Mesendoderm (in vitro differentiated cells): Measurements from ENCODE around the gene EVL.

Experiments used
- DNase-seq: peaks from one replicate; pipeline ENCODE4 v3.0.0; 2013
- H2AK5ac ChIP-seq: 2 replicates; pipeline ENCODE4 v1.6.1; 2013; ENCODE audit warnings: low read length, inconsistent platforms
- H2BK120ac ChIP-seq: 2 replicates; pipeline ENCODE4 v1.6.1; 2013; ENCODE audit warnings: low read depth, mild to moderate bottlenecking, low read length, moderate library complexity, mixed read lengths
- H2BK15ac ChIP-seq: replicated peaks from 2 replicates; pipeline ENCODE4 v1.6.1; 2013; ENCODE audit warnings: low read depth, mild to moderate bottlenecking, moderate library complexity
- H2BK5ac ChIP-seq: 2 replicates; pipeline ENCODE4 v1.6.1; 2013; ENCODE audit warnings: low read length, inconsistent platforms
- H3K18ac ChIP-seq: 2 replicates; pipeline ENCODE4 v1.6.1; 2013; ENCODE audit warnings: mild to moderate bottlenecking, low read length, mixed read lengths
- H3K23ac ChIP-seq: one replicate; pipeline ENCODE4 v1.6.1; 2013; ENCODE audit warnings: low read length
- H3K27ac ChIP-seq: 2 replicates; pipeline ENCODE4 v1.5.1; 2013; ENCODE audit warnings: low read depth, mild to moderate bottlenecking, inconsistent platforms, low read length, moderate library complexity
- H3K27me3 ChIP-seq: 2 replicates; pipeline ENCODE4 v1.6.1; 2013; ENCODE audit warnings: low read length, control low read depth, mild to moderate bottlenecking, inconsistent platforms; ENCODE audit not compliant: insufficient read depth, poor library complexity
- H3K36me3 ChIP-seq: 2 replicates; pipeline ENCODE4 v1.6.1; 2013; ENCODE audit warnings: low read length, inconsistent platforms; ENCODE audit not compliant: control insufficient read depth, insufficient read depth
- H3K4ac ChIP-seq: one replicate; pipeline ENCODE4 v1.6.1; 2013; ENCODE audit warnings: low read depth, mild to moderate bottlenecking, low read length, moderate library complexity
- H3K4me1 ChIP-seq: 2 replicates; pipeline ENCODE4 v1.6.1; 2013; ENCODE audit warnings: low read depth, low read length, inconsistent platforms; ENCODE audit not compliant: control insufficient read depth
- H3K4me2 ChIP-seq: 2 replicates; pipeline ENCODE4 v1.6.1; 2013; ENCODE audit warnings: low read length
- H3K4me3 ChIP-seq: 2 replicates; pipeline ENCODE4 v1.5.1; 2013; ENCODE audit warnings: mild to moderate bottlenecking, low read length
- H3K56ac ChIP-seq: one replicate; pipeline ENCODE4 v1.6.1; 2013; ENCODE audit warnings: low read length
- H3K79me1 ChIP-seq: 2 replicates; pipeline ENCODE4 v1.6.1; 2013; ENCODE audit warnings: low read length, inconsistent platforms
- H3K79me2 ChIP-seq: 2 replicates; pipeline ENCODE4 v1.6.1; 2013; ENCODE audit warnings: mild to moderate bottlenecking, low read length; ENCODE audit not compliant: control insufficient read depth, insufficient read depth
- H3K9ac ChIP-seq: 2 replicates; pipeline ENCODE4 v1.6.1; 2013; ENCODE audit warnings: low read length, inconsistent platforms
- H4K5ac ChIP-seq: one replicate; pipeline ENCODE4 v1.6.1; 2013; ENCODE audit warnings: low read length
- H4K8ac ChIP-seq: one replicate; pipeline ENCODE4 v1.6.1; 2013; ENCODE audit warnings: low read depth, mild to moderate bottlenecking, control low read depth, low read length, moderate library complexity
- WGBS: extraction: QIAGEN DNeasy Blood & Tissue Kit; methylation state at CpG from one replicate; pipeline ENCODE4 v1.1.7; 2013; ENCODE audit warnings: low lambda C conversion rate, missing lambda C conversion rate; ENCODE audit not compliant: insufficient coverage; ENCODE audit errors: extremely low coverage; 5-methylcytosine and 5-hydroxymethylcytosine counted together

EVL gene

DNA sequence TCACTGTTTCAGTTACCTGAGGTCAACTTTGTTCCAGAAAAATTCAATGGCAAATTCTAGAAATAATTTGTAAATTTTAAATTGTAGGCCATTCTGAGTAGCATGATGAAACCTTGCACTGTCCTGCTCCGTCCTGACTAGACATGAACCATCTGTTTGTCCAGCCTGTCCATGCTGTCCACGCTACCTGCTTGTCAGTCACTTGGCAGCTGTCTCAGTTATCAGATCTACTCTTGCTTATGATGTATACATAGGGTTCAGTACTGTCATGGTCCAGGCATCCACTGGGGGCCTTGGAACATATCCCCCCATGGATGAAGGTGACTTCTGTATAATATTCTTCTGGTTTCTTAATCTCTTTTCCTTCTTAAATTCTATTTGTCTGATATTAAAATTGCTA is 14.1 kb upstream of the EVL start:
- H3K27ac ChIP-seq: no peak overlapping the region
- H3K9ac ChIP-seq: no peak overlapping the region
- DNase-seq: no peak
- no peak overlapping the region for H3K23ac ChIP-seq
- H3K27me3 ChIP-seq: no peaks in the 10 kb centered on the region
- H3K4ac ChIP-seq: no peak overlapping the region
- H3K4me3 ChIP-seq: no peak overlapping the region
- no peak overlapping the region for H4K5ac ChIP-seq
- no peaks in the 10 kb centered on the region for H3K79me2 ChIP-seq
- no peak overlapping the region for H2BK15ac ChIP-seq
- H2BK120ac ChIP-seq: no peak overlapping the region
- no peaks in the 10 kb centered on the region for H3K36me3 ChIP-seq
- no peaks in the 10 kb centered on the region for H3K4me1 ChIP-seq
- H3K56ac ChIP-seq: no peak overlapping the region
- H3K18ac ChIP-seq: no peak overlapping the region
- WGBS: no CpG with 5 or more reads among the region's 2 CpGs
- no peak overlapping the region for H2BK5ac ChIP-seq
- no peak overlapping the region for H2AK5ac ChIP-seq
- H3K4me2 ChIP-seq: no peak overlapping the region
- H4K8ac ChIP-seq: no peak overlapping the region
- H3K79me1 ChIP-seq: no peaks in the 10 kb centered on the region

DNA sequence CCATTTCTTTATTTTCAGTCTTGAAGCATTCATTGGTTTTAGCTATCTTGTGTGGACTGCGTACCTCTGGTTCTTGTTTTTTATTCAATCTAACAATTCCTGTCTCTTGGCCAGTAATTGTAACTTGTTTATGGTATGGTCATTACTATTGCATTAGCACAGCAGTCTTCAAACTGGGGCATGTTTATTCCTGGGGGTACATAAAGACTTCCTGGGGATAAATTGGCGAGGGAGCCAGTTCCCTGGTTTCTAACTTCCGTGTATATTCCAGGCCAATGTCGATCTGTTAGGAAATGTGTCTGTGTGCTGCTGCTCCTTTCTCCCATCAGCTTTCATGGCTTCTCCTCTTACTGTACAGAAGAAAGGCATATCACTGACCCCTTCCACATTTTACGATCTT is 13.7 kb upstream of the EVL start:
- no peak overlapping the region for H2BK120ac ChIP-seq
- H3K79me1 ChIP-seq: no peaks in the 10 kb centered on the region
- no peak overlapping the region for H3K18ac ChIP-seq
- H3K23ac ChIP-seq: no peak overlapping the region
- H3K9ac ChIP-seq: no peak overlapping the region
- no peak overlapping the region for H3K4me2 ChIP-seq
- no peaks in the 10 kb centered on the region for H3K4me1 ChIP-seq
- H3K27ac ChIP-seq: no peak overlapping the region
- no peak overlapping the region for H3K56ac ChIP-seq
- no peak overlapping the region for H3K4me3 ChIP-seq
- H3K4ac ChIP-seq: no peak overlapping the region
- no peaks in the 10 kb centered on the region for H3K79me2 ChIP-seq
- H3K27me3 ChIP-seq: no peaks in the 10 kb centered on the region
- H4K5ac ChIP-seq: no peak overlapping the region
- H2BK5ac ChIP-seq: no peak overlapping the region
- no peak for DNase-seq
- no CpG with 5 or more reads among the region's 5 CpGs for WGBS
- no peak overlapping the region for H2AK5ac ChIP-seq
- no peak overlapping the region for H2BK15ac ChIP-seq
- no peak overlapping the region for H4K8ac ChIP-seq
- H3K36me3 ChIP-seq: no peaks in the 10 kb centered on the region

DNA sequence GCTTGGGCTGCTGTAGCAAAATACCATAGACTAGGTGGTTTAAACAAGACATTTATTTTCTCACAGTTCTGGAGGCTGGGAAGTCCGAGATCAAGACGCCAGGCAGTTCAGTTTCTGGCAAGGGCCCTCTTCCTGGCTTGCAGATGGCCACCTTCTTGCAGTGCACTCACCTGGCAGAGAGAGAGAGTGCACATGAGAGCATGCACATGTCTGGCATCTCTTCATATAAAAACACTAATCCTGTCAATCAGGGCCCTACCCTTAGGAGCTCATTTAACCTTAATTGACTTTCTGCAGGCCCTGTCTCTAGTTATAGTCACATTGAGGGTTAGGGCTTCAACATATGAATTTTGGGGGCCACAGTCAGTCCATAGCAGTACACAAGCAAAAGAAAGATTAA is 12.4 kb upstream of the EVL start:
- Histone ChIP-seq H3K56ac (no peak overlapping the region), H2BK5ac (no peak overlapping the region), H3K4me1 (no peaks in the 10 kb centered on the region), H3K18ac (no peak overlapping the region), H4K5ac (no peak overlapping the region), H3K9ac (no peak overlapping the region), H2BK120ac (no peak overlapping the region), H3K27me3 (no peaks in the 10 kb centered on the region), H2AK5ac (no peak overlapping the region), H4K8ac (no peak overlapping the region), H3K4ac (no peak overlapping the region), H2BK15ac (no peak overlapping the region), H3K36me3 (no peaks in the 10 kb centered on the region), H3K79me2 (no peaks in the 10 kb centered on the region), H3K27ac (no peak overlapping the region), H3K79me1 (no peaks in the 10 kb centered on the region), H3K4me3 (no peak overlapping the region), H3K4me2 (no peak overlapping the region), H3K23ac (no peak overlapping the region)
- WGBS: no CpG with 5 or more reads among the region's 2 CpGs
- DNase-seq: no peak

DNA sequence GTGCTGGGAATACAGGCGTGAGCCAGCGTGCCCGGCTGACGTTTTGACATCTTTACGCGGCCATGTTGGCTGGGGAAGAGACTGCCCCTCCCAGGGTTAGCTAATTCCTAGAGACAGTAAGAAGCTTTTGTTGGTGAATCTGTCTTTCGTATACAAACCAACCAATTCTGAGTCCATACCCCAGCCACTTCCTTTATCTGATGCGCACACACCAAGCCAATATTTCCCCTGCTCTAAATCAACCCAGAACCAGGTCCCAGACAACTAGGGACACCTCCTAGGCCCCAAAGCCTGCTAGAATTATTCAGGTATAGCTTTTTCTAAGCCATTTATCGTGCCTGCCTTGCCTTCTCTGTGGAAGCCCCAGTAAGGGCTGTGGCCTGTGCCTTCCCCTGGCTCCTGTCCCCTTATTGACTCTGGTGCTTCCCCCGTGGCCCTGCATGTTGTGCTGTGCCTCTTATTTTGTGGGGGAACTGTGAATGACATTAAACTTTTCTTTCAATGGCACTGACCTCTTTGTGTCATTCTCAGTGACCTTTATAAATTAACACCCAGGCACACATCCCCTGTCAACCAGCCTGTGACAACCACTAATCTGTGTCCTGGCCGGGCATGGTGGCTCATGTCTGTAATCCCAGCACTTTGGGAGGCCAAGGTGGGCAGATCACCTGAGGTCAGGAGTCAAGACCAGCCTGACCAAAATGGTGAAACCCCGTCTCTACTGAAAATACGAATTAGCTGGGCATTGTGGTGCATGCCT is 10.7 kb upstream of the EVL start:
- Histone ChIP-seq H3K4me2 (no peak overlapping the region), H3K23ac (no peak overlapping the region), H4K5ac (no peak overlapping the region), H3K18ac (no peak overlapping the region), H2BK5ac (no peak overlapping the region), H3K36me3 (no peaks in the 10 kb centered on the region), H2BK15ac (no peak overlapping the region), H3K56ac (no peak overlapping the region), H3K27ac (no peak overlapping the region), H3K9ac (no peak overlapping the region), H2BK120ac (no peak overlapping the region), H3K79me1 (no peaks in the 10 kb centered on the region), H3K27me3 (peaks cover 1% of the 10 kb centered on the region), H3K79me2 (no peaks in the 10 kb centered on the region), H2AK5ac (no peak overlapping the region), H3K4ac (no peak overlapping the region), H4K8ac (no peak overlapping the region), H3K4me3 (no peak overlapping the region), H3K4me1 (no peaks in the 10 kb centered on the region)
- WGBS: no CpG with 5 or more reads among the region's 13 CpGs
- no peak for DNase-seq

DNA sequence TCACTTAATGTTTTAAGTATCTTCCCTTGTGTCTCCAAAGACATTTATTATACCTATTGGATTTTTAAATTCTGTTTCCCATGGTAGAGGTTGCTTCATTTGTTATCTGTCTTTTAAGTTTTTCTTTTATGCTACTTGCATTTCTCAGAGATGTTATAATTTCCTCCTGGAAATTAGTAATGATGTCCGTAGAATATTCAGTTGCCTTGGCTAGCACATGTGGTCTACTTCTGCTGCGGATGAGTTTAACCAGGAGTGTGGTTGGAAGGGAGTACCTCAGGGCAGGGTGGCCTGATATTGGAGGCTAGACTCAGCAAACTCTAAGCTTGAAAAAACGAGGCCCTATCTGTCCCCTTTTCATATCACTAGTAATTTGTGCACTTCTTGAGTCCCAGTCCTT is 8.8 kb upstream of the EVL start:
- H3K27ac ChIP-seq: no peak overlapping the region
- peaks cover 1% of the 10 kb centered on the region for H3K27me3 ChIP-seq
- H3K36me3 ChIP-seq: no peaks in the 10 kb centered on the region
- H4K8ac ChIP-seq: no peak overlapping the region
- no peak overlapping the region for H3K4ac ChIP-seq
- H3K4me1 ChIP-seq: no peaks in the 10 kb centered on the region
- no peaks in the 10 kb centered on the region for H3K79me2 ChIP-seq
- H3K79me1 ChIP-seq: no peaks in the 10 kb centered on the region
- no peak overlapping the region for H3K56ac ChIP-seq
- no peak overlapping the region for H2BK5ac ChIP-seq
- no peak overlapping the region for H3K23ac ChIP-seq
- no peak overlapping the region for H3K9ac ChIP-seq
- H2BK15ac ChIP-seq: no peak overlapping the region
- no peak overlapping the region for H3K18ac ChIP-seq
- no peak overlapping the region for H2BK120ac ChIP-seq
- WGBS: no CpG with 5 or more reads among the region's 3 CpGs
- no peak overlapping the region for H2AK5ac ChIP-seq
- DNase-seq: no peak
- no peak overlapping the region for H3K4me2 ChIP-seq
- H4K5ac ChIP-seq: no peak overlapping the region
- H3K4me3 ChIP-seq: no peak overlapping the region
